Measurements from ENCODE around the gene HOXD11.

Gene HOXD11

GRCh38 chr2:176088937-176089842, 17.9 kb upstream of the HOXD11 start:
- TF ChIP-seq CTCF (IDR thresholded peaks at IDR 0.05; ENCODE audit: low read depth, low read length, missing control alignments), result no peak
- no peak for DNase-seq (ENCODE audit: low read depth)
- in situ Hi-C loops (cut with HindIII; ENCODE audit: low sequenced_read_pairs), result loop anchor here (25.0 kb wide), 1 partner anchor 1177 kb away; no protein-coding TSS in a partner anchor
- H3K4me3 ChIP-seq (ENCODE audit: low read depth, low read length), result no peak overlapping the region

GRCh38 chr2:176089843-176090395, 17.2 kb upstream of the HOXD11 start:
- DNase-seq (ENCODE audit: low read depth), result no peak
- in situ Hi-C loops (cut with HindIII; ENCODE audit: low sequenced_read_pairs), result loop anchor here (5.0 to 25.0 kb wide), 2 partner anchors 718 to 1178 kb away; no protein-coding TSS in a partner anchor
- no peak overlapping the region for H3K4me3 ChIP-seq (ENCODE audit: low read depth, low read length)
- TF ChIP-seq CTCF (IDR thresholded peaks at IDR 0.05; ENCODE audit: low read depth, low read length, missing control alignments), result no peak

- H3K4me3 ChIP-seq (ENCODE audit: low read depth, low read length), result no peak overlapping the region
- in situ Hi-C loops (cut with HindIII; ENCODE audit: low sequenced_read_pairs), result loop anchor here (5.0 to 25.0 kb wide), 2 partner anchors 719 to 1179 kb away; no protein-coding TSS in a partner anchor
- no peak for DNase-seq (ENCODE audit: low read depth)
- TF ChIP-seq CTCF (IDR thresholded peaks at IDR 0.05; ENCODE audit: low read depth, low read length, missing control alignments), result no peak
Measured at GRCh38 chr2:176090862-176091261, 16.2 kb upstream of the HOXD11 start.

- no peak for TF ChIP-seq CTCF (IDR thresholded peaks at IDR 0.05; ENCODE audit: low read depth, low read length, missing control alignments)
- H3K4me3 ChIP-seq (ENCODE audit: low read depth, low read length), result no peak overlapping the region
- in situ Hi-C loops (cut with HindIII; ENCODE audit: low sequenced_read_pairs), result loop anchor here (5.0 to 25.0 kb wide), 2 partner anchors 719 to 1179 kb away; no protein-coding TSS in a partner anchor
- no peak for DNase-seq (ENCODE audit: low read depth)
Measured at GRCh38 chr2:176091329-176092258, 15.5 kb upstream of the HOXD11 start.

- H3K4me3 ChIP-seq (ENCODE audit: low read depth, low read length), result no peak within 1 kb of the TSS
- no peak for DNase-seq (ENCODE audit: low read depth)
- in situ Hi-C loops (cut with HindIII; ENCODE audit: low sequenced_read_pairs), result loop anchor here (5.0 to 25.0 kb wide), 2 partner anchors 720 to 1180 kb away; no protein-coding TSS in a partner anchor
- no peak for TF ChIP-seq CTCF (IDR thresholded peaks at IDR 0.05; ENCODE audit: low read depth, low read length, missing control alignments)
Measured at GRCh38 chr2:176092270-176093144, 14.6 kb upstream of the HOXD11 start, which contains the start of gene HOXD13. TSS of gene HOXD13 (plus strand) at chr2:176092721. CDS start at chr2:176092891, 170 bp downstream.

Measured in astrocyte of the cerebellum (primary cell).